ENCODE results near the gene GRID2.

DNA sequence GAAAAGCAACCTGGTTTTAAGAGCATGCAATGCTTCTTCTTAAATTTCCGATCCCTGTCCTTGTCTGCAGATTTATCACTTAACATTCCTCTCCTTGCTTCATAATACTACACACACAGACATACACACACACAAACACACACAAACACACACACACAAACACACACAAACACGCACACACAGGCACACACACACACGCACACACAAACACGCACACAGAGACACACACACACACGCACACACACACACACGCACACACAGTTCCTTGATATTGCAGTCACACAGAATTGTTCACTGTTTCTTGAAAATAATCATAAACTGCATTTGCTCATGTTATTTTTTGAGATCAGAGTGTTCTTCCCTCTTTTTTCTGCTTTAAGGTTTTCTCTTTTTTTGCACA, 1066.5 kb downstream of the GRID2 start:
- TF ChIP-seq, protein P1, sequence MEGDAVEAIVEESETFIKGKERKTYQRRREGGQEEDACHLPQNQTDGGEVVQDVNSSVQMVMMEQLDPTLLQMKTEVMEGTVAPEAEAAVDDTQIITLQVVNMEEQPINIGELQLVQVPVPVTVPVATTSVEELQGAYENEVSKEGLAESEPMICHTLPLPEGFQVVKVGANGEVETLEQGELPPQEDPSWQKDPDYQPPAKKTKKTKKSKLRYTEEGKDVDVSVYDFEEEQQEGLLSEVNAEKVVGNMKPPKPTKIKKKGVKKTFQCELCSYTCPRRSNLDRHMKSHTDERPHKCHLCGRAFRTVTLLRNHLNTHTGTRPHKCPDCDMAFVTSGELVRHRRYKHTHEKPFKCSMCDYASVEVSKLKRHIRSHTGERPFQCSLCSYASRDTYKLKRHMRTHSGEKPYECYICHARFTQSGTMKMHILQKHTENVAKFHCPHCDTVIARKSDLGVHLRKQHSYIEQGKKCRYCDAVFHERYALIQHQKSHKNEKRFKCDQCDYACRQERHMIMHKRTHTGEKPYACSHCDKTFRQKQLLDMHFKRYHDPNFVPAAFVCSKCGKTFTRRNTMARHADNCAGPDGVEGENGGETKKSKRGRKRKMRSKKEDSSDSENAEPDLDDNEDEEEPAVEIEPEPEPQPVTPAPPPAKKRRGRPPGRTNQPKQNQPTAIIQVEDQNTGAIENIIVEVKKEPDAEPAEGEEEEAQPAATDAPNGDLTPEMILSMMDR (IDR thresholded peaks at IDR 0.05; ENCODE audit: low read depth, low read length, missing input control), result no peak
- TF ChIP-seq, protein P2, sequence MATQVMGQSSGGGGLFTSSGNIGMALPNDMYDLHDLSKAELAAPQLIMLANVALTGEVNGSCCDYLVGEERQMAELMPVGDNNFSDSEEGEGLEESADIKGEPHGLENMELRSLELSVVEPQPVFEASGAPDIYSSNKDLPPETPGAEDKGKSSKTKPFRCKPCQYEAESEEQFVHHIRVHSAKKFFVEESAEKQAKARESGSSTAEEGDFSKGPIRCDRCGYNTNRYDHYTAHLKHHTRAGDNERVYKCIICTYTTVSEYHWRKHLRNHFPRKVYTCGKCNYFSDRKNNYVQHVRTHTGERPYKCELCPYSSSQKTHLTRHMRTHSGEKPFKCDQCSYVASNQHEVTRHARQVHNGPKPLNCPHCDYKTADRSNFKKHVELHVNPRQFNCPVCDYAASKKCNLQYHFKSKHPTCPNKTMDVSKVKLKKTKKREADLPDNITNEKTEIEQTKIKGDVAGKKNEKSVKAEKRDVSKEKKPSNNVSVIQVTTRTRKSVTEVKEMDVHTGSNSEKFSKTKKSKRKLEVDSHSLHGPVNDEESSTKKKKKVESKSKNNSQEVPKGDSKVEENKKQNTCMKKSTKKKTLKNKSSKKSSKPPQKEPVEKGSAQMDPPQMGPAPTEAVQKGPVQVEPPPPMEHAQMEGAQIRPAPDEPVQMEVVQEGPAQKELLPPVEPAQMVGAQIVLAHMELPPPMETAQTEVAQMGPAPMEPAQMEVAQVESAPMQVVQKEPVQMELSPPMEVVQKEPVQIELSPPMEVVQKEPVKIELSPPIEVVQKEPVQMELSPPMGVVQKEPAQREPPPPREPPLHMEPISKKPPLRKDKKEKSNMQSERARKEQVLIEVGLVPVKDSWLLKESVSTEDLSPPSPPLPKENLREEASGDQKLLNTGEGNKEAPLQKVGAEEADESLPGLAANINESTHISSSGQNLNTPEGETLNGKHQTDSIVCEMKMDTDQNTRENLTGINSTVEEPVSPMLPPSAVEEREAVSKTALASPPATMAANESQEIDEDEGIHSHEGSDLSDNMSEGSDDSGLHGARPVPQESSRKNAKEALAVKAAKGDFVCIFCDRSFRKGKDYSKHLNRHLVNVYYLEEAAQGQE (IDR thresholded peaks at IDR 0.05), result no peak
- TF ChIP-seq, protein P3, sequence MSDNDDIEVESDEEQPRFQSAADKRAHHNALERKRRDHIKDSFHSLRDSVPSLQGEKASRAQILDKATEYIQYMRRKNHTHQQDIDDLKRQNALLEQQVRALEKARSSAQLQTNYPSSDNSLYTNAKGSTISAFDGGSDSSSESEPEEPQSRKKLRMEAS (IDR thresholded peaks at IDR 0.05), result no peak

Data from liver (tissue), 2 donors.